ENCODE data around the gene CHST11. TPM values are rescaled to one million over a fixed set of nuclear protein-coding genes. Genes with fewer than 3 reads are reported as not detected.

Gene CHST11
- total and polyA plus RNA-seq, 9 of the 15 experiments (the other 6 are each of a cell fraction or from before 2014, with no cell fraction given) = 2.3 to 38.7 (median 15.0) TPM

DNA sequence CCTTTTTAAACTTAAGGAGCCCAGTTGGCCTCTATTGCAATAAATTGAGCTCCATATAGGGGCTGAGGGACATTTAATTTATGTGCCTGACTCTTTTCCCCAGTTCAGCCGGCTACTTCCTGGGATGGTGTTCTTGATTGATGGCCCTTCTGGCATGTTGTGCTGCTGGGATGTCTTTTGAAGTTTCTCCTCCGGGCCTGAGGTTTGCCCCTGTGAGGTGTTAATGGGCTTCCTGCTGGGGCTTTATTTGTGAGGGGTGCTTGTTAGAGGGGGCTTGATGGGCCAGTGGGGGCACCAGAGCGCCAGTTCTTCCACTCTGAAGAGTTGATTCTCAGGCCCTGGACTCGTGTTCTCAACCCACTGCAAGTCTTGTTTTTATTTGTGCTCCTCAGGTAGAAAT lies 69.6 kb downstream of the CHST11 start:
- peaks cover 85% of the 10 kb centered on the region for H3K79me2 ChIP-seq (ENCODE audit: control insufficient read depth, insufficient read depth, low read length)
- 37% methylated on average over 4 of the region's 4 CpGs for WGBS (ENCODE audit: insufficient coverage, low coverage, missing lambda C conversion rate)
- H3K27me3 ChIP-seq (ENCODE audit: control insufficient read depth in 2 of 2, insufficient read depth in 2 of 2, low read length in 2 of 2) = no peaks in the 10 kb centered on the region
- peaks cover 4% of the 10 kb centered on the region; the same call in 2 of the 3 replicates for H3K36me3 ChIP-seq (ENCODE audit: control insufficient read depth, insufficient read depth, low read length)
- H3K9me1 ChIP-seq (ENCODE audit: control insufficient read depth, insufficient read depth, low read length) = no peaks in the 10 kb centered on the region
- no peak overlapping the region for H2AFZ ChIP-seq (ENCODE audit: low read depth, low read length)
- intact Hi-C loops (cut with micrococcal nuclease) (no loop called here), in situ Hi-C loops (cut with MboI) (no loop called here)
- H3K4me2 ChIP-seq (ENCODE audit: insufficient read depth, low read length) = no peak overlapping the region
- no peak overlapping the region for H3K27ac ChIP-seq (ENCODE audit: extremely low read depth, low read depth, low read length)
- no peak for FAIRE-seq
- H3K4me3 ChIP-seq = no peak overlapping the region
- ChIA-PET CTCF (ENCODE audit: low intra/inter-chr PET ratio) (no interaction called here), POLR2A (no interaction called here)
- BruUV-seq (replicated peaks) = no TSS peak
- H3K9ac ChIP-seq (ENCODE audit: insufficient read depth in 1 of 2, low read depth in 2 of 2, low read length in 2 of 2) = no peak overlapping the region
- H3K9me3 ChIP-seq (replicated peaks; ENCODE audit: control insufficient read depth, insufficient read depth, low read depth, low read length) = no peaks in the 10 kb centered on the region
- peak; percentile 32 for ATAC-seq
- DNase-seq (ENCODE audit: extremely low read depth in 1 of 4, low spot score in 3 of 4) = peak in 1 of 4 experiments; percentile 33
- no peaks in the 10 kb centered on the region for H4K20me1 ChIP-seq (replicated peaks; ENCODE audit: control insufficient read depth, insufficient read depth, low read length)
- peaks cover 0 to 36% of the 10 kb centered on the region in 2 experiments; a peak in 4 of 5 replicates for H3K4me1 ChIP-seq (replicated peaks in 1 of 2; ENCODE audit: control insufficient read depth in 2 of 2, insufficient read depth in 2 of 2, low read length in 2 of 2)
- TF ChIP-seq ZNF511 (CRISPR knock-in tag; IDR thresholded peaks at IDR 0.05) (no peak), JUN (IDR thresholded peaks at IDR 0.05; ENCODE audit: borderline replicate concordance, low read depth, low read length) (no peak), JUN (CRISPR knock-in tag; IDR thresholded peaks at IDR 0.05; ENCODE audit: borderline replicate concordance) (no peak), ETV1 (tag; conservative IDR thresholded peaks at IDR 0.05; ENCODE audit: low read depth) (peak; percentile 63; the same call in 1 of the 2 replicates), KLF1 (tag; IDR thresholded peaks at IDR 0.05) (no peak), KLF6 (CRISPR knock-in tag; IDR thresholded peaks at IDR 0.05; ENCODE audit: borderline replicate concordance) (no peak), ILF3 (IDR thresholded peaks at IDR 0.05; ENCODE audit: borderline replicate concordance) (no peak), ATF1 (CRISPR knock-in tag; IDR thresholded peaks at IDR 0.05) (no peak), ATF1 (tag; IDR thresholded peaks at IDR 0.05) (no peak), ZNF24 (IDR thresholded peaks at IDR 0.05) (no peak), SIN3B (IDR thresholded peaks at IDR 0.05; ENCODE audit: low read depth) (no peak), SMARCC2 (IDR thresholded peaks at IDR 0.05; ENCODE audit: low read depth) (no peak), NR4A1 (CRISPR knock-in tag; IDR thresholded peaks at IDR 0.05) (no peak), NR4A1 (tag; IDR thresholded peaks at IDR 0.05) (no peak), HNRNPH1 (optimal IDR thresholded peaks at IDR 0.05; ENCODE audit: low read depth, low read length) (no peak)
- TF ChIP-seq, protein P1, sequence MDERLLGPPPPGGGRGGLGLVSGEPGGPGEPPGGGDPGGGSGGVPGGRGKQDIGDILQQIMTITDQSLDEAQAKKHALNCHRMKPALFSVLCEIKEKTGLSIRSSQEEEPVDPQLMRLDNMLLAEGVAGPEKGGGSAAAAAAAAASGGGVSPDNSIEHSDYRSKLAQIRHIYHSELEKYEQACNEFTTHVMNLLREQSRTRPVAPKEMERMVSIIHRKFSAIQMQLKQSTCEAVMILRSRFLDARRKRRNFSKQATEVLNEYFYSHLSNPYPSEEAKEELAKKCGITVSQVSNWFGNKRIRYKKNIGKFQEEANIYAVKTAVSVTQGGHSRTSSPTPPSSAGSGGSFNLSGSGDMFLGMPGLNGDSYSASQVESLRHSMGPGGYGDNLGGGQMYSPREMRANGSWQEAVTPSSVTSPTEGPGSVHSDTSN (CRISPR knock-in tag; IDR thresholded peaks at IDR 0.05; ENCODE audit: low read depth) = peak; percentile 40; the same call in 1 of the 2 replicates
- TF ChIP-seq, protein P1 (tag; conservative IDR thresholded peaks at IDR 0.05; ENCODE audit: low read depth) = peak; percentile 93
- TF ChIP-seq, protein P2, sequence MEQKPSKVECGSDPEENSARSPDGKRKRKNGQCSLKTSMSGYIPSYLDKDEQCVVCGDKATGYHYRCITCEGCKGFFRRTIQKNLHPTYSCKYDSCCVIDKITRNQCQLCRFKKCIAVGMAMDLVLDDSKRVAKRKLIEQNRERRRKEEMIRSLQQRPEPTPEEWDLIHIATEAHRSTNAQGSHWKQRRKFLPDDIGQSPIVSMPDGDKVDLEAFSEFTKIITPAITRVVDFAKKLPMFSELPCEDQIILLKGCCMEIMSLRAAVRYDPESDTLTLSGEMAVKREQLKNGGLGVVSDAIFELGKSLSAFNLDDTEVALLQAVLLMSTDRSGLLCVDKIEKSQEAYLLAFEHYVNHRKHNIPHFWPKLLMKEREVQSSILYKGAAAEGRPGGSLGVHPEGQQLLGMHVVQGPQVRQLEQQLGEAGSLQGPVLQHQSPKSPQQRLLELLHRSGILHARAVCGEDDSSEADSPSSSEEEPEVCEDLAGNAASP (IDR thresholded peaks at IDR 0.05) = no peak
